Stimulated activated CD8-positive, alpha-beta memory T cell treated with anti-CD3 and anti-CD28 coated beads, Interleukin-7, amount 100 ng/mL, for 1 hour (primary cell): ENCODE data around the gene MAP3K20.
"Not testable (repeated sequence)": the region's sequence is repeated elsewhere in the genome, so short reads cannot be mapped to it uniquely, and the experiment has no call there.

Source experiments
- DNase-seq, 2 donors: peaks; one replicate each; pipeline ENCODE4 v3.0.0-alpha.2; 2020; ENCODE audit warnings: low read depth in 2 of 2

MAP3K20 gene

DNA sequence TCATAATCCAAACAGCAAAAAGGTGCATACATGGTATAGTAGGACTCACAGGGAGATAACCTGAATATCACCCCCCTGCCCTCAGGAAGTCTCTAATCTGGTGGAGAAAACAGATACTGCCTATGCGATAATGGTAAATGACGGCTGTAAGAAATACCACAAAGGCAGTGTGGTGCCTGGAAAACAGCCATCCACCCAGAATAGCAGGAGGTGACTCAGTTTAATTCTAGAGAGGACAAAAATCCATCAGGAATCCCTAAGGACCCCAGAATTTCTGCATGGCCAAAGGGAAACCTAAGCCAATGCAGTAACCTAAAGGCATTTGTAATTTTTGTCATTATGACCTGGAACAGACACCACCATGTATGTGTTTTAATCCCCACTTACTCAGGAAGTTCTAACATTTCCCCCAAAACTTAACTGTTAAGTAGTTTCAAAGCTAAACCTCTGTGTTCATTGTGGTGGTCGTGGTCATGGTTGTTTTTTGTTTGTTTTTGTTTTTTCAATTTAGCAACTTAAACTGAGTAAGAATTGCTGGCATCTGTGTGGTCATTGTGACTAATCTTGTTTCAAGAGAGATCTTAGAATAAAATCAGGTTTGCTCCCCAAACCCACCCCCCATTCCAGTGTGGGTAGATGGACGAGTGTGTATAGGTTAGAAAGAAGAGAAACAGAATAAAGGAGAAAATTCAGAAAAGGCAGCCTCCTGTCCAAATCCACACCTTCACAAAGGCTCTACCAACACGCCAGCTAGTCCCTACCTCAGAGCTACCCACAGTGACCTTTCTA is 157.5 kb downstream of the MAP3K20 start:
- DNase-seq, result no peak

DNA sequence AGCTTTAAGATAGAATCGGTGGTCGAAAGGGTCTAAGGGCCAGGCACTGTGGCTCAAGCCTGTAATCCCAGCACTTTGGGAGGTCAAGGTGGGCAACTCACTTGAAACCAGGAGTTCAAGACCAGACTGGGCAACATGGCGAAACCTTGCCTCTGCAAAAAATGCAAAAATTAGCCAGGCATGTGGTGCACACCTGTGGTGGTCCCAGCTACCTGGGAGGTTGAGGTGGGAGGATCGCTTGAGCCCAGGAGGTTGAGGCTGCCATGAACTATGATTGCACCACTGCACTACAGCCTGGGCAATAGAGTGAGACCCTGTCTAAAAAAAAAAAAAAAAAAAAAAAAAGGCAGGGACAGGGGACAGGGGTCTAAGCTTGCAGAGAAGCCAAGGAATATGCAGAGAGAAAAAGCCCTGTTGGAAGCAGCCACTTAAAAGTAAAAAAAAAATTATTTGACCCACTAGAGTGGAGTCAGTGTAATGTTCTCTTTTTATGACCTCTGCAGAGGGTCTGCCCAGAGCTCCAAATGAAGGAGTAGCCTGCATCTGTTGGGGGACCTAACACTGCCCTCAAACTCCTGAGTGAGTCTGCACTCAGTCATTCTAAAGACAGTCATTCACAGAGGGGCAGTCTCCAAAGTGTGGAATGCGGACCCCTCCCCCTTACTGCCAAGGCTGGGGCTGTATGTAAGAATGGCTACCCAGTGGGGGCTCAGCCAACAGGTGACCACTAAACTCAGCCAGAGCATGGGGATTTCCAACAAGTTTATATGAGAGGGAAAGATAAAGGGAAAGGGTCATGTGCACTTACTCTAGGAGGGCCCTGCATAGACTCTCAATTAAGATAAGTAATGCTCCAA is 160.5 kb downstream of the MAP3K20 start:
- no peak for DNase-seq

DNA sequence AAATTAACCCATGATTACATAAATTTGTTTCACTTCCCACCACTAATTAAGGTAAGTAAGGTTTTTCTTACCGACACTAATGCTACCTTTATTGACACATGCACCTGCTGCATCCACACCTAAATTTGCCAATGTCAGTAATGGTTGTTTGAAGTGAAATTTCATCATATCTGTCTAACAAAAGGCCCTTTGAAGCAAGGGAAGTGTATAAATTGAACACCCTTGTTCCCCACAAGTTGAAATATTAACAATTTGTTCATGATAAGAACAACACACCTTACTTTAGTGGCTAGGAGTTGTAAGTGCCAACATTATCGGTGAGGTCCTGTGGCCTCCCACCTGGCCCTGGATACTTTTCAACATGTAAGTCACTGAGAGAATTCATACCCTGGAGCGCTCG is 162.7 kb downstream of the MAP3K20 start:
- DNase-seq, result no peak

DNA sequence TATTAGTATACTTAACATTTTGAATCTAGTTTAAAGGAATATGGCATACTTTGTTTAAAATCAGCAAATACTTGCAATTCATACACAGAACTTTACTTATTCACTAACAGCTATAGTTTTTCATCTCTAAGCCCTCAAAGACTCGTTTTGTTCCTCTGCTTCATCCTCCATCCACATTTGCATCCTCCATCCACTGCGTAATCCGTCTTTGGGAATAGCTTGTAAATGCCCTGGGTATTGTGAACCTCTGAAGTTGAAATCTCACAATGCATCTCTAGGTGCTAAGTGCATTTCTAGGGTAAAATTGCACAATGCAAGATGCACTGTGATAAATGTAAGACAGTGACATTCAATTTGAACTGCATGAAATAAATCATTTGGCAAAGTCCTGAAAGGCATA is 163.2 kb downstream of the MAP3K20 start:
- no peak for DNase-seq

DNA sequence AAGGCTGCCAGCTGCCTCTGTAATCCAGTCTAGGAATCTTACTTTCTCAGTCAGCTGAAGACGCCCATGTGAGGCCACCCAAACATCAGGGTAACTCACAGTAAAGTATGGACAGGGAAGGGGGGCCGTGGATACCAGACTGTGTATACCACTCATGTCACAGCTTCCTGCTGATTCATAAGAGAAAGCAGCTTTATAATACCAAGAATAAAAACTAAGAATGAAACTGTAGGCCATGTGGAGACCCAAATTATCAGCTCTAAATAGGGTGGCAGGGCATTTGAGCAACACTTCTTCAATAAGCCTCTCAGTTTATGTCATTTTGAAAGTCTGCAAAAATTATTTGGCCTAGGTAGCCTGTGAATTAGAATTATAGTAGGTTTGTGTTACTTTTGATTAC is 164.0 kb downstream of the MAP3K20 start:
- DNase-seq, result no peak

DNA sequence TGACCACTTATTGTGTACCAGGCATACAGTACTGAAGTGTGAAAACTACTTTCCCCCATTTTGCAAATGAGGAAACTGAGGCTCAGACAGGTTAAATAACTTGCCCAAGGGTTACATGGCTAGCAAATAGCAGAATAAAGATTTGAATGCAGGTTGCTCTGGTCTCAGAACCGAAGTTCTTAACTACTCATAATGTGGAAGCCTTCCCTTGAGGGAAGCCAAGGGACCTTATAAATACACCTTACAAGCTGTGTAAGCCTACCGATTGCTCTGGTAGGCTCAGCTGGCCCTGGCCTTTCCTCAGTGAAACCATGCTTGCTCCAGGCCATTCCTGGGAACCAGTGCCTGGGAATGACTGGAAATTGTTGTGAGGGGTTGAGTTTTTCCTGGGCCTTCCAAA is 164.4 kb downstream of the MAP3K20 start:
- DNase-seq, result no peak

DNA sequence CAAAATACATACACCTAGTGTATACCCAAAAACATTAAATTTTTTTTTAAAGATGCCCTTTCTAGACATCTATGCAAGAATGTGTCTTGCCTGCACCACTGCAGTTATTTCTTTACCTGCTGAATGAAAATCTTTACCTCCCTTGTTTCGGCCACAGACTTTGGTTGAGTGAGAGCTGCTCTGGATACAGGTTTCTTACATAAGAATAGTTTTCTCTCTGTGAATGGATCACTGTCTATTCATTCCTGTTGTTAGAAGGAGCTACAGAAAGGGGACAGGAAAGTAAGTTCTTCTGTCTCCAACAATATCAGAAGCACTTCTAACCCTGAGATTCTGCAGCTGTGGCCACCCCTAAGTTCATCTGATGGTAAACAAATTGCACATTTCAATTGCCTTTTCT is 166.0 kb downstream of the MAP3K20 start:
- DNase-seq, result no peak

DNA sequence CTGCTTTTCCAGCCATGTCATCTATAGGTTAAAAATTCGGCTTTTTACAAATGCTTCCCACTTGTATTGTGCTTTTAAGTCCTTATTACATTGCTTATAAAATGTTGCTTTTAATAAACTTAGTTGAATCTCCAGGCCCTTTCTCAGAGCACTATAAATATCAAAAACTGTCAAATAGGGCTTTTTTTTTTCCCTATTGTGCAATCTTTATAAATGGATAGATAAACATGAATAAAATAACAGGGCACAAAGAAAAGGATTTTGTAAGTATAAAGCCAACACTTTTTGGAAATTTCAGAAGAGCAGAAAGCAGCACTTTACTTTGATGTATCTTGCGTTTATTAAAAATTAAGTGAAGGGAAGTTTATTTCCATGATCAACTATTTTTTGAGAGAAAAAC is 171.5 kb downstream of the MAP3K20 start:
- no peak for DNase-seq

DNA sequence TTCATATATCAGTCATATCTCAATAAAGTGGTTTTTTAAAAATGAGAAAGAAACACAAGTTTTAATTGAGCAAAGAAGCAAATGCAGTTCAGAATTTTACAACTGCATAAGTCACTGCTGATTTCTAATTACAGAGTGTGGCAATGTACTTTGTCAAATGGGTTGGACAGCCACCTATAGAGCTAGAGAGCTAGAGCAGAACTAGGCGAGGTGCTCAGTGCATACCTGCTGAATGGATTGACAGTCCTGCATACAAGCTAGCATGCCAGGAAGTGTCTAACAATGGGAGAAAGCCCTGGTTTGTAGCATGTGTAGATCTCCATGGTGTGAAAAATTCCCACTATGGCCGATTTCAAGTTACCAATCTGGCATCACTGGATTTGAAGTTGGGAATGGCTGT is 172.7 kb downstream of the MAP3K20 start:
- DNase-seq, result no peak

DNA sequence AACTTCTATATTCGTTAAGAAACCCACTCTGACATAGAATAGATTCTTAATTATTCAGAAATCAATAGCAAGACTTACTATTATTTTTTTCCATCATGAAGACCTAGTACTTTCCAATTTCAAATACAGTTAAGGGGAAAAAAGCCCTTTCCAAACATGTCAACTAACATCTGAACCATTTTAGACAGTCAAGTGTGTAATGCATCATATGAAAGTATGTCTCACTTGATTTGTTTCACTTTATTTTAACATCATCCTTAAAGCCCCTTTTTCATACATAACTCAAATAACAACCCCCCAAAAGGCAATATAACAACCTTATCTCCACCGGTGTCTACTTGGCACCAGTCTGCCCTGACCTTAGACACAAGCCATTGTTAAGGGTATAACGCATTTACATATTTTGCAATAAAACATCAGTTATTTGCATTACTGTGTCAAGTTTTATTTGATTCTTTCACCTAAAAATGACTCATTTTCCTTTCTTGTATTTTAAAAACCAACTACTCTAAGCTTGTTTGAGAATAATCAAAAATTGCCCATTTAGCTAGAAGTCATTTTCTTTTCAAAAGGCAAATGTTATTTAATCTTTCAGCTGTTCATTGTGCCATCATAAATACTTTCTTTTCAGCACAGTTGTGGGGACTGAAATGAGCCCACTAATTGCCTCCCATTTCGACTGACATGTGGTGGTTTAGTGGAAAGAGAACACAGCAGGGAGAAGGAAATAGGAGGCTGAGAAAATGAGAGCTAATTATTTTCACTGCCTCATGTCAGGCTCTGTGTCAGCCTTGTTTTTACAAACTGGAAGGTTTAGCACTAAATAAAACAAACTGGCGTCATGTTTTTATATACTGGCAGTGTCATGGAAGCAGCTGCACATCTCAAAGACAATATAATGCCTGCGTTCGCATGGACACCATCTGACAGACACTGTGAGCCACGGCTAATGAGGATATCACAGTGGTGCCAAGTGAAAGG is 174.3 kb downstream of the MAP3K20 start:
- no peak for DNase-seq

DNA sequence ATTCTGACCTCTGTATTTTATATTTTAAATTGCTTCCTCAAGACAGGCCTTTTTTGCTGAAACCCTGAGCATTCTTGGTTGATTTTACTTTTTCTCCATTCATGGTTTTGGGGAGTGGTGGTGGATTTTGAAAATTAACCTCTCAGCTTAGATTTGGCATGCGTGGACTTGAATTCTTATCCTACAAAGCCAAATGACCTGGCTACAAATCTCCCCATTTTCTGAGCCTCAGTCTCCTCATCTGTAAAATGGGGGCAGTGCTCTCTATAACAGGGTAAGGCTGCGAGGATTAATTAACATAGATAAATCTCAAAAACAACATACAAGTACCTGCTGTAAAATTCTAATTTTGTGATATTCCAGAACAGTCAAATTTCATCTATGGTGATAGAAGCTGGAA is 175.6 kb downstream of the MAP3K20 start:
- DNase-seq, result no peak

DNA sequence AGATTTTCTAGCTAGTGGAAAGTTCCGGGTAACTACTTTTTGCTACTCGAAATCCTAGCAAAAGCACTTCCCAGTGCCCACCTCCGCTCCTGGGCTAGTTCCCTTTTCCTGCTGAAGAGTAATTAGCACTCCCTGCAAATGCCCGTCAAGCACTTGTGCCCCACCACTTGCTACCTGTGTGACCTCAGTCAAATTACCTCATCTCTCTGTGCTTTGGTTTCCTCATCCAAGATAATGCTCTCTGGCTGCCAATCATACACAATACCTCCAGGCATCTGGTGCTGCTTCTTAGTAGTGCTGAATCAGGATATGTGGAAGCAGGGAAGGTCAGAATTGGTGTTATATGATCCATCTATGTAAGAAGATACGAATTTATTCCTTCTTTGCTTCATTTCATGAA is 176.9 kb downstream of the MAP3K20 start:
- DNase-seq, result no peak

DNA sequence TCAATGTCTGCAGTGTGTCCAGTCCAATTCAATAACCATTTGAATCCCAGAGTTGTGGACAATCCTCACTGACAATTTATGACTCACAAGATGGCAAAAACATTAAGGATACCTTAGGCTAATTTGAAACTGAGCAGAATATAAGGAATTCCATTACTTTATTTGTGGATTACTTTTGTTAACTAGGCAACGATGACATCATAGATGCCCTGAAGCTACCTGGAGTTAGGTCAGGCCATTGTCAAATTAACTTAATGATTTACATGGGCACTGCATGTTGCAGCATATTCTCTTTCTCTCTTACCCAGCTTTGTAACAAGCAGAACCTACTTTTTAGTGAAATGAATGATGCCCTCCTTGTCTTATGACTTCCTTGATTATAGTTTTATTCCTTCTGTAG is 179.0 kb downstream of the MAP3K20 start:
- no peak for DNase-seq

DNA sequence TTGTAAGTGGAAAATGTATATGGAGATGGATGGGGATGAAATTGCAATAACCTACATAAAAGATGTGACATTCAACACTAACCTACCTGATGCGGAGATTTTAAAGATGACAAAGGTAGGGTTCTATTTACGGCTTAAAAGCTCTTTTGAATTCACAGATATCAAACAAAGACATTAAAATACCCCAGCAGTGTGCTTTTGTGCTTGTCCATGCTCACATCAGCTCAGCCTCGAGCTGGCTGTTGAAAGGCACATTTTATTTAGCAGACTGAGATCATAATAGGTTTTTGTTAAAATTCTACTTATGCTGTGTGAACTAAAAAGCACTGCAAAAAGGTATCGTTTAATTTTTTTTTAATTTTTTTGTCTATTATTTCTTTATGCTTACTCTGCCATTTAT is 183.1 kb downstream of the MAP3K20 start:
- no peak for DNase-seq

DNA sequence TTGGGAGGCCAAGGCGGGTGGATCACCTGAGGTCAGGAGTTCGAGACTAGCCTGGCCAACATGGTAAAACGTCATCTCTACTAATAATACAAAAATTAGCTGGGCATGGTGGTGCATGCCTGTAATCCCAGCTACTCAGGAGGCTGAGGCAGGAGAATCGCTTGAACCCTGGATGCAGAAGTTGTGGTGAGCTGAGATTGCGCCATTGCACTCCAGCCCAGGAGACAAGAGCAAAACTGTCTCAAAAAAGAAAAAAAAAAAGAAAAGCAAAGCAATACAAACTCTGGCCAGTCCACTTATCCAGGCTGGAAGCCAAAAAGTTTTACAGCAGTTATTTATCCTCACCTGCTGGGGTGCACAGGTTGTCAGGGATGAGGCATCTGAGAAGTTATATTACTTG is 186.7 kb downstream of the MAP3K20 start:
- DNase-seq, result not testable (repeated sequence)

DNA sequence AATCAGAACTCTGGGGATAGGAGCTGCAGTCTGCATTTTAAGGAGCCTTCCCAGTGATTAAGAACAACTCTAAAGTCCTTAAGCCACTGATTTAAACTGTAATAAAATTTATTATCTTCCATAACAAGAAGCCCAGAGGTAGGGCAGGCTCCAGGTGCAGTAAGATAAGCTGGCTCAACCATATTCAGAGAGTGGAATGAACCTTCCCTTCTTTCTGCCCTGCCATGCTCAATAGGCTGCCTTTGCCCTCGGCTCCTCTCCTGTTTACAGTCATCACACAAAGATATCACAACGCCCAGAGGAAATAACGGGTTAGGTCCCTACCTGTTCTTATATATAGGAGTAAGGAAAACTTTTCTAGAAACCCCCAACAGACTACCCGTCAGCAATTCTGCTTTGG is 188.5 kb downstream of the MAP3K20 start:
- no peak for DNase-seq

DNA sequence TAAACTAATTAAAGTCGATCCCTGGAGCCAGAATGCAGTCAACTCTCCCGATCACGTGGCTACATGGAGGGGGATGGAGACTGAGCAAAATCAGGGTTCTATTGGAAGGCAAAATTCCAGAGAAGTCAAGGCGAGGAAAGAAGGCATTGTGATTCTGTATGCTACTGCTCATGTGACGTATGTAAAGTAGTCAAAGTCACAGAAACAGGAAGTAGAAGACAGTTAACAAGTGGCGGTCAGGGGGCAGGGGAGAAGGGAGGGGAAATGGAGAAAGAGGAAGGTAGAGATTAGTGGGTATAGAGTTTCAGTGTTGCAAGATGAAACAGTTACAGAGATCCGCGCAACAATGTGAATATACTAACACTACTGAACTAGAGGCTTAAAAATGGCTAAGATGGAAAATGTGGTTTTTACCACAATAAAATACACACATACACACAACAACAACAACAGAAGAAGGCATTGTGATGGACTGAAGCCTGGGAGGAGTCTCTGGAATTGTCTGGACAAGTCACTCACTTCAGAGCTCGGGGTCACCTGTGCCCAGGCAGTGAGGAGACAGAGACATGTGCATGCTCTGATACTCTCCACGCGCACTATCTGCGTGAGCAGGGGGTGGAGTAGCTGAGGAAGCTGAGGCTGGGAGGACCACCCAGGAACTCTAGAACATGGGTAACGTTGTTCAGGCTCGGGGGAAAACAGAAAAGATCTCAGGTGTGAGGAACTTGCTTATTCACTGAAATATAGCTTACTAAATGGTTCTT is 189.1 kb downstream of the MAP3K20 start:
- no peak for DNase-seq

DNA sequence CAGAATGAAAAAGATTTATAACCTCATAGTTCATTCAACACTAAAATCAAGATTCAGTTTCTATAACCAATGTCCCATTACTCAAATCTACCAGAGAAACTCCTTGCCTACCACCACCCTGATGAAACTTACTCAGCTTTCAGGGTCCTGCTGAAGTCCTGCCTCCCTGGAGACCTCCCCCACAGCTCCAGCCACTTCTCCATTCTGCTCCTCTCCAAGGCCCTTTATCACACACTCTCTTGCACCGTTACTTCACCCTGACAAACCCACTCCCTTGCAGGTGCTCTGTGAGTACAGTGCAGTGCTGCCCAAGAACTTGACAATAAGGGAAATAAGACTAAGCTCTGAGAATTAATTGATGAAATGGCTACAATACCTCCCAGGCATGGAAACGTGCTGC is 195.5 kb downstream of the MAP3K20 start:
- no peak for DNase-seq

DNA sequence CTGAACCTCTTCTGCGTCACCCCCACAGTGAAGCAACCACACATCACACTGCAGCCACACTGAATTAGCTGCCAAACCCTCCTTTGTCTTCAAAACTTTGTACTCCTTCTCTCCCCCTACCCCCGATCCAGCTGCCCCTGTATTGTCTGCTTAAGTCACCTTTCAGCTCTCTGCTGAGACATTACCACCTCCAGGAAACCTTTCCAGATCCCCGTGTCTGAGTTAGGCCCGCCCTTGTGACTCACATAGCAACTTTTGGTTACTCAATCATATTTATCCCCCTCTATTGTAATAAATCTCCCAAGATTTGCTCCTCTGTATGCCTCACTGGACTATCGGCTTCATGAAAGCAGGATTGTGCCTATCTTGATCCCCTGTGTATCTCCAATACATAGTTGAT is 196.2 kb downstream of the MAP3K20 start:
- DNase-seq, result no peak

DNA sequence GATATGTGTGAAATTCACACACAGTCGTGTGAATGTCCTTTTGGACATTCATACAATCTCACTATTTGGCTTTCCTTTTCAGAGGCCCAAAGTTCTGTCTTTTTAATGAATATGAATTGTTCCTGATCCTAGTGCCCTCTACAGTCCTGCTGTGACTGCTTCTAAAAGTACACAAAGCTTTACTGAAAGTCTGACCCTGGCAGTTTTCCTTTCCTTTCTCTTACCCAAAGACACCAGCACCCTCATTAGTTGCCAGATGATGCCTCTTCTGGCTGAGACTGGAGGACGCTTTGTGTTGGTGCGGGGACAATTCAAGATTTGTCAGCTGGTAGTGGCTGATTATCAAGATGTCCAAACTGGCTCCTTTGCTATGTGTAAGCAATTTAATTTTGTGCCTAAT is 197.2 kb downstream of the MAP3K20 start:
- no peak for DNase-seq

DNA sequence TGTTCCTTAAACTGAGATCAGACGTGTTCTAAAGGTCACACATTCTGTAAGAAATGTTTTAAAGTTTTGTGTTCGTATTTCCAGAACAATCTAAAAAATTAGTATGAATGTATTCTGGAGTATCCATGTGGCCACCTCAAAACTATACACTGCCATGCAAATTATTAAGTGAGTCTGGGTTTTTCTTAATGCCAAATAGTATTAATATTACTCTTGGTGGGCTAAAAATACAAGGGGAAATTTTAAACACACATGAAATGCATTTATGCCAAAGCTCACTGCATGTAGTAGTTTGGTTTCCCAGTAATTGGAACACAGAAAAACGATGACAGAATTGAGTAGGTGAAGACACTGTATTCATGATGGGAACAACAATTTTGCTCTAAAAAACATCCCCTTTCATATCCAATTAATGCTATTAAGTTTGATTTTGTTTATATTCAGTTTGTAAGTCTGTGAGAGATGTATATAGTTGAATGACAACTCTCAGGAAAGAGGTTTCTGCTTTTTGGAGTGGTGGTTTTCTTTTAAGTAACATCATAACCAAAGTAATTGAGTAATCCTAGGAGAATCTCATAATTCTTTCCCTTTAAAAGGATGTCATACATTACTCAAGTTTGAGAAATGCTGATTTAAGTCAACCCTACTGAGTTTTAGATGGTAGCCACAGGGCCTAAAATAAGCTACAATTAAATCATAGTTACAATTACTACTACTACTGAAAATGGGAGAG is 203.3 kb downstream of the MAP3K20 start:
- DNase-seq, result no peak
